ENCODE measurements around the gene OR6V1.
"Not testable (repeated sequence)": the region's sequence is repeated elsewhere in the genome, so short reads cannot be mapped to it uniquely, and the experiment has no call there.

The OR6V1 gene

GRCh38 chr7:143043391-143043790, 8.8 kb upstream of the OR6V1 start:
- DNase-seq: no peak

GRCh38 chr7:143046426-143046851, 5.7 kb upstream of the OR6V1 start:
- DNase-seq: no peak

DNA sequence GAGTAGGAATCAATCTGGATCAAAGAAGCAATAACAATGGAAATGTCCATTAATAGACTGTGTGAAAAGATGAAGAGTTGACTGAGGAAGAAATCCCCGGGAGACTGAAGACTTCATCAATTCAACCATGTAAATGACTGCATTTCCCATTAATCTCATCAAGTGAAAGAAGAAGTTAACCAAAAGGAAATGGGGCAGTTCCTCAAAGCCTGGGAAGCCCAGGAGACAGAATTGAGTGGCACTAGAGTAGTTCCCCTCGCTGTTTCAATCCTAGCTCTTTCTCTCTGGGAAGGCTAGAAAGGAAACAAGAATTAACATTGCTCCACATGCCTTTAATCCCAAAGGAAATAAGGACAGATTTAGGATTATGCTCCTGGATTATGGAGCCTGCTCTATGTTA, 4.8 kb upstream of the OR6V1 start:
- no peak for DNase-seq

DNA sequence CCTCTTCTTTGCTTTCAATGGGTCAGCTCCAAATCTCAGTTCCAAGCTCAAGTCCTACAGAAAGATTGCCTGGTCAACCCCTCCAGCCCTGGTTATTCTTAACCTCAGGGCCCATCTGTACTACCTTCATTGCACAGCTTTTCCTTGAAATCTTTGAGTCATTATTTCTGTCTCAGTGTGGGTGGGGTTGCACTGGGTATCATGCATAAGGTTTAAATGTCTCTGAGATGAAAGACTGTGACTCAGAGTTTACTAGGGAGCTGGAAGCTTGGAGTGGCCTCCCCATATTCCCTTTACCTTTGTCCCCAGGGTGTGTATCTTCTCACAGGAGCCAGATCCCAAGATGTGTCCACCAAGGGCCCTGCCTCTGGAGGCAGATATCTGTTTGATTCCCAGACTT, 3.3 kb upstream of the OR6V1 start:
- DNase-seq: no peak

- no peak for DNase-seq
Observed at GRCh38 chr7:143049362-143049761, 2.8 kb upstream of the OR6V1 start.

- DNase-seq: no peak
Observed at GRCh38 chr7:143050931-143051330, 1.2 kb upstream of the OR6V1 start.

GRCh38 chr7:143054621-143055020, 2.5 kb downstream of the OR6V1 start:
- no peak for DNase-seq

GRCh38 chr7:143055754-143056153, 3.6 kb downstream of the OR6V1 start:
- DNase-seq: no peak

DNA sequence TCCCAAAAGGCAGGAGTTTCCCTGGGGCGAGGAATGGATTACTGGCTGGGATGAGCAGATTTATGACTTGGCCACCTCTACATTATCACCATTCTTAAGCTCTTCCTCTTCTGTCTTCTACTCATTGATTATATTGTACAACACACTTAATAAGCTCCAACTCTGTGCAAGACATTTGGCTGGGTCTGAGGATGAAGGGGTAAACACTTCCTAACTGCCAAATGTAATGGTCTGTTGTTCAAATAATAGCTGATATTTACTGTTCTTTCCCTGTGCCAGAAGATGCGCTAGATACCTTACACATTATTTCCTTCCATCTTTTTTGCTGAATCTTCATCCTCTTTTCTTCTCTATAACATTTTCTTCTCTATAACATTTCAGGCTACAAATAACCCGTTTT, 11.6 kb downstream of the OR6V1 start:
- no peak for DNase-seq

- no peak for DNase-seq
Observed at GRCh38 chr7:143068446-143068845, 16.3 kb downstream of the OR6V1 start.

DNA sequence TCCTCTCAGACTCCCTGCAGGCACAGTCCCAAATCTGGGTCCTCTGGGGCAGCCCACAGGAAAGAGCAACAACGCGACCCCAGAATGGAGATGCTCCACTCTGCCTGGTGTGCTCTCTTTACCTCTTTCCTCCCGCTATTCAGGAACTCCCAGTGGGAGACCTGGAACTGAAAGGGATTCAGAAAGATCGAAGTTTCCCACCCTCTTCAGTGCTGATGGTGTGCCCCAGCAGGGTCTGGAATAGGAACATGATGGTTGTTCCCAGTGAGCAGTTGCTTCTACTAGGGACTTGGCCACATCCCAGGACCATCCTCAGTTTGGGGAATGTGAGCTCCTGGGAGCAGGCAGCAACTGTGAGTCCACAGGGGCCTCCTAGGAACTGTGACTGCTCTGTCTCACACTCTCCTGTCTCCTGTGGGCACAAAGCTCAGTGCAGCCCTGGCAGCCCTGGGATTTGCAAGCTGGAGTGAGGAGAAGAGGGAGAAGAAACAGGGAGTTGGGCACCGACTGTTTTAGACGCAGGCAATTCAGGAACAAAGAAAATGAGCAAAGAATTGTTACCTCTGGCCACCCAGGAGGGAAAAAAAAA, 17.9 kb downstream of the OR6V1 start:
- DNase-seq: no peak

DNA sequence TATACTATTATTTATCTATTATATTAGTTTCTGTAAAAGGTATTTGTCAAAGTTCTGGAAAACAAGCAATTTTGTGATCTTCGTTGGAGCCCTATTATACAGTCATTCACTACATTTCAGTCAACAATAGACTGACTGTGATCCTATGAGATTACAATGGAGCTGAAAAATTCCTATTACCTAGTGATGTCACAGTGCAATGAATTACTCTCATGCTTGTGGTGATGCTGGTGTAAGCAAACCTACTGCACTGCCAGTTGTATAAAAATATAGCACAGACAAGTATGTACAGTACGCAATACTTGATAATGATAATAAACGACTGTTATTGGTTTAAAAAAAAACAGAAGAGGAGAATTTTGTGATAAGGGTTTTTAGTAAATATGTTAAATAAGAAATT, 21.4 kb downstream of the OR6V1 start:
- no peak for DNase-seq

- DNase-seq: no peak
Observed at GRCh38 chr7:143074141-143074540, 22.0 kb downstream of the OR6V1 start.

DNA sequence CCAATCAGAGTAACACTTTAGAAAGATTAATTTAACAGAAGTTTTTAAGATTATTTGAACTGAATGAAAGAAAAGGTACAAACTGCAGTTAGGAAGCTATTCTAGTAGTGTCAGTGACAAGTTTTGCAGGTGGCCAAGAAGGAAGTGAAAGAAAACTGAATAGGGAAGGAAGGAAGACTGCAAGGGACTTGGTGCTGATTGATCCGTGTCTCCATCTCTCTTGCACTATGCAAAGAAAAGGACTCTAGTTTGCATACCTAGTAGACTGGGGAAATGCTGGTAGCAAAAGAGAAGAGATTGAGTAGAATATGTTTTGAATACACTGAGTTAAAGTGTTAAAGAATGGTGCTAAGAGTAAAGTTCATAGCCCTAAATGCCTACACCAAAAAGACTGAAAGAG, 33.0 kb downstream of the OR6V1 start:
- no peak for DNase-seq

DNA sequence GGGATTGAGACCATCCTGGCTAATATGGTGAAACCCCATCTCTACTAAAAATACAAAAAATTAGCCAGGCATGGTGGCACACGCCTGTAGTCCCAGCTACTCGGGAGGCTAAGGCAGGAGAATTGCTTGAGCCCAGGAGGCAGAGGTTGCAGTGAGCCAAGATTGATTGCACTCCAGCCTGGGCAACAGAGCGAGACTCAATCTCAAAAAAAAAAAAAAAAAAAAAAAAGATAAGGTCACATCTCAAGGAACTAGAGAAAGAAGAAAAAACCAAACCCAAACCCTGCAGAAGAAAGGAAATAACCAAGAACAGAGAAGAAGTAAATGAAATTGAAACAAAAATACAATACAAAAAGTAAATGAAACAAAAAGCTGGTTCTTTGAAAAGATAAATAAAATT, 33.5 kb downstream of the OR6V1 start:
- DNase-seq: not testable (repeated sequence)

DNA sequence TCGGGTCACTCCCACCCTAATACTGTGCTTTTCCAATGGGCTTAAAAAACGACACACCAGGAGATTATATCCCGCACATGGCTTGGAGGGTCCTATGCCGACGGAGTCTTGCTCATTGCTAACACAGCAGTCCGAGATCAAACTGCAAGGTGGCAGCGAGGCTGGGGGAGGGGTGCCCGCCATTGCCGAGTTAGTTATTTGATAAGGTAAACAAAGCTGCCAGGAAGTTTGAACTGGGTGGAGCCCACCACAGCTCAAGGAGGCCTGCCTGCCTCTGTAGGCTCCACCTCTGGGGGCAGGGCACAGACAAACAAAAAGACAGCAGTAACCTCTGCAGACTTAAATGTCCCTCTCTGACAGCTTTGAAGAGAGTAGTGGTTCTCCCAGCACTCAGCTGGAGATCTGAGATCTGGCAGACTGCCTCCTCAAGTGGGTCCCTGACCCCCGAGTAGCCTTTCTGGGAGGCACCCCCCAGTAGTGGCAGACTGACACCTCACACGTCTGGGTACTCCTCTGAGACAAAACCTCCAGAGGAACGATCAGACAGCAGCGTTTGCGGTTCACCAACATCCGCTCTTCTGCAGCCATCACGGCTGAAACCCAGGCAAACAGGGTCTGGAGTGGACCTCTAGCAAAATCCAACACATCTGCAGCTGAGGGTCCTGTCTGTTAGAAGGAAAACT, 36.5 kb downstream of the OR6V1 start:
- not testable (repeated sequence) for DNase-seq

- no peak for DNase-seq
Observed at GRCh38 chr7:143096146-143096545, 44.0 kb downstream of the OR6V1 start.

DNA sequence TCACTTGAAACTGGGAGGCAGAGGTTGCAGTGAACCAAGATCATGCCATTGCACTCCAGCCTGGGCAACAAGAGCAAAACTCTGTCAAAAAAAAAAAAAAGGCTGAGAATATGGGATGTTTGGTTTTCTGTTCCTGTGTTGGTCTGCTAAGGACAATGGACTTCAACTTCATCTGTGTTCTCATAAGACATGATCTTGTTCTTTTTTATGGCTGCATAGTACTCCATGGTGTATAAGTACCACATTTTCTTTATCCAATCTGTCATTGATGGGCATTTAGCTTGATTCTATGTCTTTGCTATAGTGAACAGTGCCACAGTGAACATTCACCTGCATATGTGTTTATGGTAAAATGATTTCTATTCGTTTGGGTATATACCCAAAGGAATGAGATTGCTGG, 47.4 kb downstream of the OR6V1 start:
- DNase-seq: not testable (repeated sequence)
